ENCODE data around the gene PAQR6. TPM values are rescaled to one million over a fixed set of nuclear protein-coding genes. Genes with fewer than 3 reads are reported as not detected.
A peak's percentile ranks its signal among the peaks of the same experiment; 100 is the strongest.

PAQR6 gene
- total and polyA plus RNA-seq, 8 donors = 0.43 to 4.3 (median 2.0) TPM; not detected in 2

- Histone ChIP-seq H3K9me3 (no peaks in the 10 kb centered on the region), H3K36me3 (peaks cover 46 to 58% (median 57%) of the 10 kb centered on the region in 4 donors), H3K27me3 (peaks cover 0 to 23% (median 9%) of the 10 kb centered on the region in 3 donors), H3K27ac (no peak overlapping the region), H3K4me1 (peaks cover 24 to 37% (median 34%) of the 10 kb centered on the region in 4 donors), H3K4me3 (no peak overlapping the region)
- DNase-seq = no peak
- TF ChIP-seq POLR2AphosphoS5 (IDR thresholded peaks at IDR 0.05) (no peak), POLR2A (IDR thresholded peaks at IDR 0.05) (no peak), EP300 (IDR thresholded peaks at IDR 0.05) (no peak)
- TF ChIP-seq, protein P1, sequence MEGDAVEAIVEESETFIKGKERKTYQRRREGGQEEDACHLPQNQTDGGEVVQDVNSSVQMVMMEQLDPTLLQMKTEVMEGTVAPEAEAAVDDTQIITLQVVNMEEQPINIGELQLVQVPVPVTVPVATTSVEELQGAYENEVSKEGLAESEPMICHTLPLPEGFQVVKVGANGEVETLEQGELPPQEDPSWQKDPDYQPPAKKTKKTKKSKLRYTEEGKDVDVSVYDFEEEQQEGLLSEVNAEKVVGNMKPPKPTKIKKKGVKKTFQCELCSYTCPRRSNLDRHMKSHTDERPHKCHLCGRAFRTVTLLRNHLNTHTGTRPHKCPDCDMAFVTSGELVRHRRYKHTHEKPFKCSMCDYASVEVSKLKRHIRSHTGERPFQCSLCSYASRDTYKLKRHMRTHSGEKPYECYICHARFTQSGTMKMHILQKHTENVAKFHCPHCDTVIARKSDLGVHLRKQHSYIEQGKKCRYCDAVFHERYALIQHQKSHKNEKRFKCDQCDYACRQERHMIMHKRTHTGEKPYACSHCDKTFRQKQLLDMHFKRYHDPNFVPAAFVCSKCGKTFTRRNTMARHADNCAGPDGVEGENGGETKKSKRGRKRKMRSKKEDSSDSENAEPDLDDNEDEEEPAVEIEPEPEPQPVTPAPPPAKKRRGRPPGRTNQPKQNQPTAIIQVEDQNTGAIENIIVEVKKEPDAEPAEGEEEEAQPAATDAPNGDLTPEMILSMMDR (IDR thresholded peaks at IDR 0.05) = no peak
- 82 to 94% (median 88%) methylated on average over 4 to 5 of the region's 5 CpGs for WGBS, 5 donors
- intact Hi-C loops (cut with DNase I; ENCODE audit: low total_unique reads) = no loop called here
Measured at GRCh38 chr1:156249593-156249992, 1.7 kb upstream of the PAQR6 start.

DNA sequence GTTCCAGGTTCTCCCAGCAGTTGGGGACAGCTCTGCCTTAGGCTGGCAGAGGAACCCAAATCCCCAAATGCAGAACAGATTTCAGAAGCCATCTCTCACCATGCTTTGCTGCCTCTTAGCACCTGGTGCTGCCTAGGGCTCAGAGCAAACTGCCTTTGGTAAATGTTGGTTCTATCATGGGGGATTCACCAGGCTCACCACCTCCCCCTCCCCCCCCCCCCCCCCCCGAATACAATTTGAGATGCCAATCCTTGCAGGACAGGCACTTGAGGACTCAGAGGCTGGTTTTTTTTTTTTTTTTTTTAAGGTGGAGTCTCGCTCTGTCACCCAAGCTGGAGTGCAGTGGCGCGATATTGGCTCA lies 447 bp upstream of the PAQR6 start:
- intact Hi-C loops (cut with DNase I; ENCODE audit: low total_unique reads) = no loop called here

GRCh38 chr1:156246781-156247459 lies 936 bp downstream of the PAQR6 start:
- intact Hi-C loops (cut with DNase I; ENCODE audit: low total_unique reads) = no loop called here
- peaks cover 0 to 31% (median 9%) of the 10 kb centered on the region in 3 donors for H3K27me3 ChIP-seq
- WGBS, 5 donors = 44 to 62% (median 47%) methylated on average over 15 to 16 of the region's 16 CpGs
- H3K4me3 ChIP-seq = no peak overlapping the region
- DNase-seq = peak; percentile 36 to 49
- H3K27ac ChIP-seq = no peak overlapping the region
- H3K4me1 ChIP-seq = peaks cover 24 to 37% (median 34%) of the 10 kb centered on the region in 4 donors
- peaks cover 23 to 42% (median 34%) of the 10 kb centered on the region in 4 donors for H3K36me3 ChIP-seq
- H3K9me3 ChIP-seq = no peaks in the 10 kb centered on the region
- TF ChIP-seq POLR2A (IDR thresholded peaks at IDR 0.05) (no peak), EP300 (IDR thresholded peaks at IDR 0.05) (no peak), POLR2AphosphoS5 (IDR thresholded peaks at IDR 0.05) (no peak)

More for the DNA sequence above, 447 bp upstream of the PAQR6 start:
- TF ChIP-seq EP300 (IDR thresholded peaks at IDR 0.05) (no peak), POLR2AphosphoS5 (IDR thresholded peaks at IDR 0.05) (no peak), POLR2A (IDR thresholded peaks at IDR 0.05) (no peak)
- TF ChIP-seq, protein P1 (IDR thresholded peaks at IDR 0.05) = no peak
- DNase-seq = no peak
- Histone ChIP-seq H3K36me3 (peaks cover 37 to 49% (median 45%) of the 10 kb centered on the region in 4 donors), H3K4me3 (no peak overlapping the region), H3K27me3 (peaks cover 0 to 31% (median 9%) of the 10 kb centered on the region in 3 donors), H3K27ac (no peak overlapping the region), H3K4me1 (peaks cover 24 to 37% (median 34%) of the 10 kb centered on the region in 4 donors), H3K9me3 (no peaks in the 10 kb centered on the region)
- 56 to 84% (median 68%) methylated on average over 4 of the region's 4 CpGs for WGBS, 5 donors

- intact Hi-C loops (cut with DNase I; ENCODE audit: low total_unique reads) = no loop called here
Measured at GRCh38 chr1:156246241-156246780, 1.5 kb downstream of the PAQR6 start.

DNA sequence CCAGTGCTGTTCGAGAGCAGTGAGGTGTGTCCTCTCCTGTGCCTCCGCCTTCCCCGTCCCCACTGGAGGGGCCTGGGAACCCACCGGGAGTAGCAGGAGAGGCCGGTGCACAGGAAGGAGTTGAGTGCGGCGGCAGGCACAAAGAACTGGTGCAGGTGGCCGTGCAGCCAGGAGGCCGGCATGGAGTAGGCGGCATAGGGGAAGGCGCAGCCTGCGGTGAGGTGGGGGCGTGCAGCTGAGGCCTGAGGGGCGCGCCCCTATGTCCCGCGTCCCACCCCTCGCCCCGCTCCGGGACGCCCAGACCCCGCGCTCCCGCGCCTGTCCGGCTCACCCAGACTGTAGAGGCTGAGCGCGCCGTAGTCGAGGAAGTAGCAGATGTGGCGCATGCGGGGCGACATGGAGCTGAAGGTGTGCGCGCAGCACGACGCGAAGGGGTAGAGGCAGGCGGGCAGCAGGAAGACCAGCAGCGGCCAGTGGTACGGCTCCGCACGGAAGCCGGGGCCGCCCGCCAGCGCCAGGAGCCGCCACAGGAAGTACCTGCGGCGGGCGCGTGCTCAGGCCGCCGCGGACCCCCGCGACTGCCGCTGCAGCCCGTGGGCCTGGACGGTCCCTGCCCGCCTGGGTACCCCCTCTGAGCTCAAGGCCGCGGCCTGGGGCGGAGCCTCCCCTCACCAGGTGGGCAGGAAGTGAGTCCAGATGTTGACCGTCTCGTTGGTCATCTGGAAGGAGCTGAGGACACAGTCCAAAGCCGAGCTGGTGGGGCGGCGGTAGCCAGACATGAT lies 2.2 kb downstream of the PAQR6 start:
- H3K9me3 ChIP-seq = no peaks in the 10 kb centered on the region
- intact Hi-C loops (cut with DNase I; ENCODE audit: low total_unique reads) = no loop called here
- H3K27me3 ChIP-seq = peaks cover 0 to 31% (median 9%) of the 10 kb centered on the region in 3 donors
- peaks cover 10 to 42% (median 34%) of the 10 kb centered on the region in 4 donors for H3K36me3 ChIP-seq
- H3K4me3 ChIP-seq = peak overlapping the region; percentile 32 to 54 (median 35)
- peaks cover 24 to 37% (median 34%) of the 10 kb centered on the region in 4 donors for H3K4me1 ChIP-seq
- 2 to 9% (median 4%) methylated on average over 32 to 69 of the region's 69 CpGs for WGBS, 5 donors
- TF ChIP-seq POLR2AphosphoS5 (IDR thresholded peaks at IDR 0.05) (no peak), EP300 (IDR thresholded peaks at IDR 0.05) (no peak), POLR2A (IDR thresholded peaks at IDR 0.05) (no peak)
- TF ChIP-seq, protein P1 (IDR thresholded peaks at IDR 0.05) = no peak
- H3K27ac ChIP-seq = no peak overlapping the region
- DNase-seq = peak; percentile 42 to 80

More at GRCh38 chr1:156246241-156246780, 1.5 kb downstream of the PAQR6 start:
- Histone ChIP-seq H3K27ac (no peak overlapping the region), H3K9me3 (no peaks in the 10 kb centered on the region), H3K4me1 (peaks cover 24 to 37% (median 34%) of the 10 kb centered on the region in 4 donors), H3K27me3 (peaks cover 0 to 31% (median 9%) of the 10 kb centered on the region in 3 donors), H3K36me3 (peaks cover 17 to 42% (median 34%) of the 10 kb centered on the region in 4 donors), H3K4me3 (peak overlapping the region in 3 of 4 donors; percentile 34 to 54 (median 36))
- WGBS, 5 donors = 53 to 65% (median 56%) methylated on average over 10 of the region's 10 CpGs
- no peak for TF ChIP-seq EP300 (IDR thresholded peaks at IDR 0.05)
- peak in 1 of 2 donors; percentile 23 for DNase-seq

Data from stomach (tissue), 9 donors.